HCT116 (cell line): ENCODE data around the gene GALNT6.

Experiments
- CBX3 ChIP-seq: IDR thresholded peaks from 2 replicates; pipeline ENCODE4 v1.6.1; 2012; ENCODE audit warnings: low read depth
- CTCF ChIP-seq, 3 experiments: fragments of 200-600 bp in 1 of 3; sonication (generic) in 1 of 3; IDR thresholded peaks in 2 of 3; conservative IDR thresholded peaks in 1 of 3; 2 replicates each; pipeline ENCODE4 v1.5.1; 2012 to 2017; ENCODE audit warnings: low read depth in 2 of 3, low read length in 2 of 3, antibody characterized with exemption in 1 of 3, borderline replicate concordance in 1 of 3, control low read depth in 1 of 3, mild to moderate bottlenecking in 1 of 3, mixed read lengths in 1 of 3, mixed run types in 1 of 3, moderate library complexity in 1 of 3; ENCODE audit not compliant: insufficient read depth in 1 of 3
- EGR1 ChIP-seq: IDR thresholded peaks from 2 replicates; pipeline ENCODE4 v1.6.1; 2012; ENCODE audit warnings: low read depth
- EZH2 ChIP-seq: fragments of 200-600 bp; sonication (generic); IDR thresholded peaks from 2 replicates; pipeline ENCODE4 v1.6.1; 2017; ENCODE audit warnings: antibody characterized with exemption, mixed run types
- MAX ChIP-seq: IDR thresholded peaks from 2 replicates; pipeline ENCODE4 v1.6.1; 2012
- POLR2A ChIP-seq: IDR thresholded peaks from 2 replicates; pipeline ENCODE4 v1.7.0; 2011; ENCODE audit warnings: borderline replicate concordance; ENCODE audit not compliant: insufficient read depth, insufficient read length; ENCODE audit errors: extremely low read depth
- POLR2AphosphoS5 ChIP-seq: IDR thresholded peaks from 2 replicates; pipeline ENCODE4 v1.6.1; 2011; ENCODE audit warnings: mild to moderate bottlenecking, low read depth, low read length, moderate library complexity
- RAD21 ChIP-seq: IDR thresholded peaks from 2 replicates; pipeline ENCODE4 v1.6.1; 2012; ENCODE audit warnings: low read depth, mild to moderate bottlenecking
- SIN3A ChIP-seq: IDR thresholded peaks from 2 replicates; pipeline ENCODE4 v1.6.1; 2012; ENCODE audit warnings: low read depth
- TCF7L2 ChIP-seq: IDR thresholded peaks from 2 replicates; pipeline ENCODE4 v1.7.0; 2011; ENCODE audit warnings: borderline replicate concordance, inconsistent platforms; ENCODE audit not compliant: insufficient read depth, insufficient read length; ENCODE audit errors: extremely low read depth
- ZFX ChIP-seq: fragments of 450-650 bp; IDR thresholded peaks from 2 replicates; pipeline ENCODE4 v1.6.1; 2017
- ZNF274 ChIP-seq: fragments of 200-500 bp; sonication (Bioruptor generic); IDR thresholded peaks from 2 replicates; pipeline ENCODE4 v1.6.1; 2014; ENCODE audit warnings: mild to moderate bottlenecking, low read depth, low read length, inconsistent platforms

- TF ChIP-seq EZH2 (no peak), CTCF (IDR thresholded peaks at IDR 0.05 in 2 of 3, conservative IDR thresholded peaks at IDR 0.05 in 1 of 3; ENCODE audit: borderline replicate concordance in 1 of 3, insufficient read depth in 1 of 3, low read depth in 2 of 3, low read length in 2 of 3) (no peak), TCF7L2 (no peak), POLR2A (no peak), EGR1 (no peak), RAD21 (no peak), CBX3 (no peak), MAX (no peak), SIN3A (no peak), ZFX (no peak), ZNF274 (no peak), POLR2AphosphoS5 (no peak)
These were observed 9.8 kb upstream of the GALNT6 start for GRCh38 chr12:51401020-51401419.
